Common myeloid progenitor, CD34-positive (primary cell): ENCODE data around the gene PLSCR2.
"Not testable (repeated sequence)": the region's sequence is repeated elsewhere in the genome, so short reads cannot be mapped to it uniquely, and the experiment has no call there.

Experiments
- CTCF ChIA-PET: fragments of 350-600 bp; sonication (Branson Sonifier 250); formaldehyde crosslinking; loops from one replicate; lab custom pipeline; 2021; ENCODE audit warnings: antibody characterized with exemption; lab: Charles Lee
- POLR2A ChIA-PET: fragments of 350-600 bp; sonication (Branson Sonifier 250); formaldehyde crosslinking; loops from one replicate; lab custom pipeline; 2021; ENCODE audit warnings: antibody characterized with exemption; lab: Charles Lee
- DNase-seq, 3 donors: peaks; one replicate each; pipeline versions ENCODE4 v3.0.0 to v3.0.0-alpha.2; 2013
- H3K27ac ChIP-seq, 2 experiments: 1 replicate in 1 of 2; 2 replicates in 1 of 2; pipeline ENCODE4 v1.7.0; 2013; ENCODE audit warnings: inconsistent platforms in 2 of 2, low read length in 2 of 2, mild to moderate bottlenecking in 2 of 2, low read depth in 1 of 2, moderate library complexity in 1 of 2; ENCODE audit not compliant: severe bottlenecking in 2 of 2, insufficient read depth in 1 of 2, poor library complexity in 1 of 2
- H3K27me3 ChIP-seq, 5 experiments: replicated peaks in 2 of 5; 1 replicate in 3 of 5; 2 replicates in 2 of 5; pipeline versions ENCODE4 v1.6.1 to v1.7.0; 2013; ENCODE audit warnings: low read length in 4 of 5, mild to moderate bottlenecking in 2 of 5, moderate library complexity in 2 of 5, inconsistent platforms in 1 of 5; ENCODE audit not compliant: insufficient read depth in 5 of 5, control insufficient read depth in 4 of 5
- H3K36me3 ChIP-seq, 4 experiments: 1 replicate in 2 of 4; 2 replicates in 2 of 4; pipeline versions ENCODE4 v1.6.1 to v1.7.0; 2013; ENCODE audit warnings: low read length in 3 of 4, control low read depth in 1 of 4, mild to moderate bottlenecking in 1 of 4; ENCODE audit not compliant: control insufficient read depth in 4 of 4, insufficient read depth in 4 of 4
- H3K4me1 ChIP-seq, 4 experiments: 1 replicate in 3 of 4; 2 replicates in 1 of 4; pipeline versions ENCODE4 v1.6.1 to v1.7.1; 2013; ENCODE audit warnings: low read length in 3 of 4, mild to moderate bottlenecking in 3 of 4, control low read depth in 1 of 4, inconsistent platforms in 1 of 4, moderate library complexity in 1 of 4; ENCODE audit not compliant: control insufficient read depth in 4 of 4, insufficient read depth in 4 of 4; ENCODE audit errors: control extremely low read depth in 1 of 4
- H3K4me3 ChIP-seq, 7 experiments: 1 replicate in 4 of 7; 2 replicates in 3 of 7; pipeline versions ENCODE4 v1.5.1 to v1.7.0; 2013; ENCODE audit warnings: mild to moderate bottlenecking in 7 of 7, low read length in 6 of 7, moderate library complexity in 6 of 7, inconsistent platforms in 2 of 7, low read depth in 2 of 7, control low read depth in 1 of 7; ENCODE audit not compliant: insufficient read depth in 4 of 7, control insufficient read depth in 1 of 7; ENCODE audit errors: extremely low read depth in 1 of 7
- H3K9me3 ChIP-seq, 5 experiments: 1 replicate in 4 of 5; 2 replicates in 1 of 5; pipeline versions ENCODE4 v1.6.1 to v1.7.1; 2013; ENCODE audit warnings: low read length in 4 of 5, mild to moderate bottlenecking in 2 of 5, inconsistent platforms in 1 of 5, low read depth in 1 of 5, moderate library complexity in 1 of 5; ENCODE audit not compliant: control insufficient read depth in 4 of 5, insufficient read depth in 2 of 5; ENCODE audit errors: control extremely low read depth in 1 of 5
- WGBS: methylation state at CpG from one replicate; pipeline ENCODE4 v1.1.5; 2013; ENCODE audit not compliant: insufficient coverage; 5-methylcytosine and 5-hydroxymethylcytosine counted together

Gene PLSCR2

DNA sequence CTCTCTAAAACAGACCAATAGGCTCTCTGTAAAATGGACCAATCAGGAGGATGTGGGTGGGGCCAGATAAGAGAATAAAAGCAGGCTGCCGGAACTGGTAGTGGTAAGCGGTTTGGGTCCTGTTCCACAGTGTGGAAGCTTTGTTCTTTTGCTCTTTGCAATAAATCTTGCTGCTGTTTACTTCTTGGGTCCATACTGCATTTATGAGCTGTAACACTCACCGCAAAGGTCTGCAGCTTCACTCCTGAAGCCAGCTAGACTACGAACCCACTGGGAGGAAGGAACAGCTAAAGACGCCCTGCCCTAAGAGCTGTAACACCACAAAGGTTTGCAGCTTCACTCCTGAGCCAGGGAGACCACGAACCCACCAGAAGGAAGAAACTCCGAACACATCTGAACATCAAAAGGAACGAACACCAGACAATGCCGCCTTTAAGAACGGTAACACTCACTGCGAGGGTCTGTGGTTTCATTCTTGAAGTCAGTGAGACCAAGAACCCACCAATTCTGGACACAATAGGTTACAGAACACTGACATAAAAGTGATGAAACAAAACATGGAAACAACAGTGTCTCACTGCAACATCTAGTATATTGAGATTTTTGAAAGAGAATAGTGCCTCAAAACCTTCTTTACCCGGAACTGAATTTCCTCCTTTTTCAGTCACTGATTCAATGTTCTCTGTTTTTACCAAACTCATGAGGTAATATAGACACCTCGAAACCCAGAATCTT, 28.8 kb upstream of the PLSCR2 start:
- Histone ChIP-seq H3K4me3 (peak overlapping the region in 2 of 7 experiments; percentile 33 to 50), H3K36me3 (no peaks in the 10 kb centered on the region), H3K4me1 (peaks cover 0 to 5% (median 0%) of the 10 kb centered on the region in 4 experiments), H3K27ac (no peak overlapping the region), H3K27me3 (no peaks in the 10 kb centered on the region), H3K9me3 (no peaks in the 10 kb centered on the region)
- ChIA-PET CTCF (no interaction called here), POLR2A (no interaction called here)
- DNase-seq: peak in 2 of 3 donors; percentile 23 to 47
- 70% methylated on average over 11 of the region's 13 CpGs for WGBS

DNA sequence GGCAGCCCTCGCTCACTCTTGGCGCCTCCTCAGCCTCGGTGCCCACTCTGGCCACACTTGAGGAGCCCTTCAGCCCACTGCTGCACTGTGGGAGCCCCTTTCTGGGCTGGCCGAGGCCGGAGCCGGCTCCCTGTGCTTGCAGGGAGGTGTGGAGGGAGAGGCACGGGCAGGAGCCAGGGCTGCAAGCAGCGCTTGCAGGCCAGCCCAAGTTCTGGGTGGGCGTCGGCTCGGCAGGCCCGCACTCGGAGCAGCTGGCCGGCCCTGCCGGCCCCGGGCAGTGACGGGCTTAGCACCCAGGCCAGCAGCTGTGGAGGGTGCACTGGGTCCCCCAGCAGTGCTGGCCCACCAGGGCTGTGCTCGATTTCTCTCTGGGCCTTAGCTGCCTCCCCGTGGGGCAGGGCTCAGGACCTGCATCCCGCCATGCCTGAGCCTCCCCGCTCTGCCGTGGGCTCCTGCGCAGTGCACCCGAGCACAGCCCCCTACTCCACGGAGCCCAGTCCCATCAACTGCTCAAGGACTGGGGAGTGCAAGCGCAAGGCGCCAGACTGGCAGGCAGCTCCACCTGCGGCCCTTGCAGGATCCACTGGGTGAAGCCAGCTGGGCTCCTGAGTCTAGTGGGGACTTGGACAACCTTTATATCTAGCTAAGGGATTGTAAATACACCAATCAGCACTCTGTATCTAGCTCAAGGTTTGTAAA, 27.9 kb upstream of the PLSCR2 start:
- H3K27ac ChIP-seq, H3K4me1 ChIP-seq, H3K27me3 ChIP-seq, DNase-seq, H3K4me3 ChIP-seq, H3K36me3 ChIP-seq, CTCF ChIA-PET, H3K9me3 ChIP-seq, POLR2A ChIA-PET: not testable (repeated sequence)
- 97% methylated on average over 27 of the region's 28 CpGs for WGBS

DNA sequence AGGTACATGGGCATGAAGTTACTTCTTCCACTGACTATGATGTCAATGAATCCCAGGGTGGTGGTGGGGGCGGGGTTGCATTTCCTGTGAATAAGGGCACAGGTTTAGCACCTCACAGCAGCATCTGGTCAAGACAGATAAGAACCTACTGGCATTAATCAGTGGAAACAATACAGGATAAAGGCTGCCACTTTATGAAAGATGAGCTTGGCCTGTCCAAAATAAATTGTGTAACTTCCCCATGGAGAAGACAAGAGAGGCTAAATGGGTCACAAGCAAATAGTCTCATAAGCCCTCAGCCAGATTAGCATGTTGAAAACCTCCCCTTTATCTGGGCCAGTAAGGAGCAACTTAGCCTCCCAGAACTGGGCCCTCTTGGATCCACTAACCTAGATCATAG, 27.4 kb upstream of the PLSCR2 start:
- Histone ChIP-seq H3K4me3 (no peak overlapping the region), H3K27me3 (no peaks in the 10 kb centered on the region), H3K27ac (no peak overlapping the region), H3K36me3 (no peaks in the 10 kb centered on the region), H3K4me1 (peaks cover 0 to 5% (median 0%) of the 10 kb centered on the region in 4 experiments), H3K9me3 (peaks cover 0 to 6% (median 0%) of the 10 kb centered on the region in 5 experiments)
- 67% methylated on average over 1 of the region's 1 CpG for WGBS
- POLR2A ChIA-PET: no interaction called here
- CTCF ChIA-PET: no interaction called here
- peak; percentile 41 to 84 (median 73) for DNase-seq

DNA sequence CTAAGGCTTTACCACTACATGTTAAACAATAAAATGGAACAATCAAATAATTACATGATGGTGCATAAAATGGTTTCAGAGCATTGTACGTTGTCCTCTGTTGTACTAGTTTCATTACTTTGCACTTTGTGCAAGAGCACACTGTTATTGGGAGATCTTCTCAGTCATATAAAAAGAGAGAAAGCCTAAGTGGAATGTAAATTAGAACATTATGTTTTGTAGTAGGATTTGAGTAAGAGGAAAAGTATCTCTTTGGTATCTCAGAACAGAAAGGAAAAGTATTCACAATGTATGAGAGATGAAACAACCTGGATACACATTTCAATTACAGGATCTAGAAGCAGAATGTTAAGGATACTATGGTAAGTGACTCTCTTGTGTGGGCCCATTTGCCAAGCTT, 26.9 kb upstream of the PLSCR2 start:
- H3K27me3 ChIP-seq: no peaks in the 10 kb centered on the region
- WGBS: no CpG with 5 or more reads among the region's 1 CpG
- H3K4me1 ChIP-seq: peaks cover 0 to 5% (median 0%) of the 10 kb centered on the region in 4 experiments
- ChIA-PET POLR2A (no interaction called here), CTCF (no interaction called here)
- no peak for DNase-seq
- no peak overlapping the region for H3K4me3 ChIP-seq
- no peak overlapping the region for H3K27ac ChIP-seq
- no peaks in the 10 kb centered on the region for H3K36me3 ChIP-seq
- peaks cover 0 to 8% (median 0%) of the 10 kb centered on the region in 5 experiments for H3K9me3 ChIP-seq

DNA sequence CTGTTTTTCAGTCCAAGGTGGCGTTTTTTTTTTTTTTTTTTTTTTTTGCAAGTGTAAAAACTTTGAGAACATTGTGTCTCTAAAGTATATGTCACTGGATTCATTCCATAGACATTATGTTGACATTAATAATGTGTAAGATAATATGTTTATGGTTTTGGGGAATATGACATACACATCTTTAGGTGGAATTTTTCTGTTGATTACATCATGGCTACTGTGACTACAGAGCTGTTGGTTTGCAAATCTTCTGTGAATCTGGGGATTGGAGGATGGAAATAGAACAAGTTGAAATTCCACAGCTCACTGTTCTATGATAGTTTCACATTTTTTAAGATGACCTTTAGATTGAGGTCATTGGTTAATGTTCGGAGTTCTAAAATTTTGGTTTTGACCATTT, 24.4 kb upstream of the PLSCR2 start:
- POLR2A ChIA-PET: no interaction called here
- Histone ChIP-seq H3K4me1 (peaks cover 0 to 6% (median 2%) of the 10 kb centered on the region in 4 experiments), H3K4me3 (no peak overlapping the region), H3K36me3 (no peaks in the 10 kb centered on the region), H3K27me3 (no peaks in the 10 kb centered on the region), H3K27ac (no peak overlapping the region), H3K9me3 (peaks cover 0 to 16% (median 0%) of the 10 kb centered on the region in 5 experiments)
- DNase-seq: no peak
- WGBS: no CpG with 5 or more reads among the region's 2 CpGs
- CTCF ChIA-PET: no interaction called here

DNA sequence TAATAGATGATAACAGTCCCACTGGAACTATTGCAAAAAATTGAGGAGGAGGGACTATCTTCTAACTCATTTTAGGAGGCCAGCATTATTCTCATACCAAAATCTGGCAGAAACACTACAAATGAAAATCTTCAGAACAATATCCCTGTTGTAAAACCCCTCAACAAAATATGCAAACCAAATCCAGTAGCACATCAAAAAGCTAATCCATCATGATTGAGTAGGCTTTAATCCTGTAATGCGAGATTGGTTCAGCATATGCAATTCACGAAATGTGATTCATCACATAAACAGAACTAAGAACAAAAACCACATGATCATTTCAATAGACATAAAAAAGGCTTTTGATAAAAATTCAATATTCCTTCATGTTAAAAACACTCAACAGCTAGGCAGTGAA, 23.9 kb upstream of the PLSCR2 start:
- H3K4me1 ChIP-seq: peaks cover 0 to 6% (median 2%) of the 10 kb centered on the region in 4 experiments
- peaks cover 0 to 16% (median 0%) of the 10 kb centered on the region in 5 experiments for H3K9me3 ChIP-seq
- H3K4me3 ChIP-seq: no peak overlapping the region
- DNase-seq: no peak
- CTCF ChIA-PET: no interaction called here
- no peaks in the 10 kb centered on the region for H3K27me3 ChIP-seq
- POLR2A ChIA-PET: no interaction called here
- 100% methylated on average over 1 of the region's 2 CpGs for WGBS
- H3K36me3 ChIP-seq: no peaks in the 10 kb centered on the region
- H3K27ac ChIP-seq: no peak overlapping the region

DNA sequence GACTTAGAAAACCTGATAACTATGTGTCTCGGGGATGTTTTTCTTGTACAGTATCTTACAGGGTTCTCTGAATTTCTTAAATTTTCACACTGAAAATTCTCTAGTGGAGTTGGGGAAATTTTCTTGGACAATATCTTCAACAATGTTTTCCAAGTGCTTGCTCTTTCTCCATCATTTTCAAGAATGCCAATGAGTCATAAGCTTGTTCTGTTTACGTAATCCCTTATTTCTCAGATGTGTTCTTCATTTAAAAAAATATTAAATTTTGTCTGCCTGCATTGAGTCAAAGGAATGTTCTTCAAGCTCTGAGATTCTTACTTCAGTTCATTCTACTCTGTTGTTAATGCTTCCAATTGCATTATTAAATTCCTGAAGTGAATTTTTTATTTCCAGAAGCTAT, 21.9 kb upstream of the PLSCR2 start:
- H3K4me3 ChIP-seq: no peak overlapping the region
- no peaks in the 10 kb centered on the region for H3K27me3 ChIP-seq
- H3K36me3 ChIP-seq: no peaks in the 10 kb centered on the region
- H3K27ac ChIP-seq: no peak overlapping the region
- 100% methylated on average over 1 of the region's 2 CpGs for WGBS
- peaks cover 0 to 16% (median 0%) of the 10 kb centered on the region in 5 experiments for H3K9me3 ChIP-seq
- CTCF ChIA-PET: interaction anchor here (0.6 to 0.9 kb wide), 2 partner anchors 19 to 327 kb away, joined by 3 read pairs; no protein-coding TSS in a partner anchor
- POLR2A ChIA-PET: no interaction called here
- peaks cover 0 to 6% (median 0%) of the 10 kb centered on the region in 4 experiments for H3K4me1 ChIP-seq
- no peak for DNase-seq
